Activated gamma-delta T cell treated with anti-CD3 and anti-CD28 coated beads, Interleukin-2, amount 50 U/mL, for 16 hours (primary cell): Measurements from ENCODE around the gene SMIM36.
"Not testable (repeated sequence)": the region's sequence is repeated elsewhere in the genome, so short reads cannot be mapped to it uniquely, and the experiment has no call there.

Source experiments
- DNase-seq: peaks from one replicate; pipeline ENCODE4 v3.0.0-alpha.2; 2020; ENCODE audit warnings: low read depth

Gene SMIM36

DNA sequence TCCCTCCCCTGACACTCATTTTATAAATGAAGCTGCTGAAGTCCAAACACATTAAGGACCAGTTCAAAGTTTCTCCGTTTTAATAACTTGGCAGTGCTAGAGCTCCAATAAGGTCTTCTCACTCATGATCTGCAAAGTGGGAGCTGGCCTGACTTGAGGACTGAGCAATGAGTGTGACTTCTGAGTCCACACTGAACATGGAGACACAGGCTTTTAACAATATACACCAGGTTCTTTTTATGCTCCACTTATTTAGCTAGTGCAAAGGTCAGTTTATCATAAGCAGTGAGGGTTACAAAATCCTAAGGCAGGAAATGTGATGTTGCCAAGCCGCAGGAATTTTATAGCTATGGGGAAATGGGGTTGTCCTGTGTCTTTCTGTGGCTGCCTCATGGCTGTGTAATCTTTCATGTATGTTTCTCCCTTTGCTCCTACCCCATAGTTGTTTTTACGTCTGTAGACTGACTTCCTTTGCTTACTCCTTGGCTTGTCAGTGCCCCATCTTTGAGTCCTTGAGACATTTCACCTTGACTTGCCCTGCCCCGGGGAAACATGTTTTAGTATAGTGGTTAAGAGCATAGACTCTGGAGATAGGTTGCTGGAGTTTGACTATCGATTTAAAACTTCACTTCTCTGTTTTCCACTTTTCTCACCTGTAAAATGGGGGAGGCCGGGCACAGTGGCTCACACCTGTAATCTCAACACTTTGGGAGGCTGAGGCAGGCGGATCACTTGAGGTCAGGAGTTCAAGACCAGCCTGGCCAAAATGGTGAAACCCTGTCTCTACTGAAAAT, 77.4 kb downstream of the SMIM36 start:
- no peak for DNase-seq

DNA sequence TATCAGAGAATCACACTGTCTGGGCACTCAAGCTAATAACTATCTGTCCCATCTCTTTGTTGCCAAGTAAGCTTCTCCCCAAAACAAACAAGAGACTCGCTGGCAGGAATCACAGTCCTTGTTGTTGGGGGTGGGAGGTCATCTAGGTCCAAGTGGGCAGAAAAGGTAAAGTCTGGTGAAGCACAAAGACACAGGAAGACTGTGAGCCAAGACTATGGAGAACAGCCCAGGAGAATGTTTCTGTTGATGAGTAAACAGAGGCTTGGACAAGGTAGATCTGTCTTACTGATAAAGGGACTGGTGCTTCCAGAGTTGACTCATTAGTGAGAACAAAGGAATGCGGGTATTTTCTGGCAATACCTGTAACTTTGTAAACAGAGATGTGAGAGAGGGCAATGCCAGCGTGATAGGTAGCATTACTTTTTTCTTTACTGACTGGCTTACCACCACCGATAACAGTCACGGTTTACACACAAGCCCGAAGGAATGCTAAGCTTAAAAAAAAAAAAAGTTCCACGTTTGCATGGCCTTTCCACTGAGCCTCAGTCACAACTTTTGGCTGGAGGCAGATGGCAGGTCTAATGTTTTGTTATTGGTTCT, 78.1 kb downstream of the SMIM36 start:
- no peak for DNase-seq

GRCh38 chr17:55432358-55433028, 78.8 kb downstream of the SMIM36 start:
- no peak for DNase-seq

- DNase-seq: not testable (repeated sequence)
Observed at GRCh38 chr17:55431914-55432313, 79.3 kb downstream of the SMIM36 start.

DNA sequence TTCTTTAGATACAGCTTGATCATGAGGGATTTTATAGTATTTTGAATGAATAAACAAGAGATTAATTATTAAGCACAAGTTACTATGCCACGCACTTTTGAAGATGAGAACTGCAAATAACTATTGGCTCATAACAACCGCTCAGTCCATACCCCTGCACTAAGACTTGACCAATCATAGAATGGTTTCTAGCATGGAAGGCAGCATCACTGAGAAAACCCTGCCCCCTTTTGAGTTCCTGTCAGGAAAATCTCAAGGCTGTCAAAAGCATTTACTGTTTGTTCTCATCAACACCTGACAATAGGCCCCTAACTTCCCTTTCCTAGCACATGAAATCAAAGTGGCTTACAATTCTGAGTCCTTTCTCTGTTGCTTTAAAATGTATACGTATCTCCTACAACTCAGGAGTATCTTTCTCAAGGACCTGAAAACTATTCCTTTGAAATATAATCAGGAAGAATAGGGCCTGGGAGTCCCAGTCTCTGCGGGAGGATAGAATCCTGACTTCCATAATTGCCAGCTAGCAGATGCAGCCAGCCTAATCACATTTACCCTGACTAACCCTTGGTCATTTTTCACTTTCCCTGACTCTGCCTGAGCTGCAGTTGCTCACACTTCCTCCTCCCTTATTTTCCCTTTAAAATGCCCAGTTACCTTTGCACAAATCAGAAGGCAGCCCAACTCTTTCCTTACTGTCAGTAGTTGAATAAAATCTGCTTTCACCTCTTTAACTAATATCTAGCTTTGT, 80.5 kb downstream of the SMIM36 start:
- DNase-seq: no peak

GRCh38 chr17:55427587-55427882, 83.7 kb downstream of the SMIM36 start:
- no peak for DNase-seq

GRCh38 chr17:55426851-55427586, 84.2 kb downstream of the SMIM36 start:
- DNase-seq: no peak

DNA sequence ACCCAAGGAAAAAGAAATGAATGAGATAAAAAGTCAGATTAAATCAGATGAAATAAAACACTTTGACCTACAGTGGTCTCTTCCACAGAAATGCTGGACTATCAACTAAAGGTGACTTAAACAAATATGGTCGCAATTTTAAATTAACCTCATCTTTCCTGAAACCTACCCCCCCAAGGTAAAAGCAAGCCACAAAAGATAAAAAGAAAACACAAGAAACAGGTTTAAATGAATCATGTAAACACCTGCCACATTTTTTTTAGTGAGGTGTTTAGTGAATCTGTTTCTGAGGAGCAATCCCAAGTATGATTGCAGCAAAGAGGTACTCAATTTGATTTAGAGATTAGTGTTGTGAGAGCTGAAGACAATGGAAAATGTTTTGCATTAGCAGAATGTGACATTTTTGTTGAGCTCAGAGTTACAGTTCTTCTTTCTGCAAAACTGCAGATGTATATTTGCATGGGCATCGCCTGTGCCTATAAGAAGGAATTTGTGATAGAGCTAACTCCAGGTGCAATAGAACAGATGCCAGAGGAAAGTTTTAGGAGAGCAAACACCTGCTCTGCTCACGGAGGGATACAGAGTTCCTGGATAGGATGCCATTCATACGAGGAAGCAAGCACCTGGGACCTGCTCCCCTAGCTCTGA, 86.2 kb downstream of the SMIM36 start:
- DNase-seq: no peak

DNA sequence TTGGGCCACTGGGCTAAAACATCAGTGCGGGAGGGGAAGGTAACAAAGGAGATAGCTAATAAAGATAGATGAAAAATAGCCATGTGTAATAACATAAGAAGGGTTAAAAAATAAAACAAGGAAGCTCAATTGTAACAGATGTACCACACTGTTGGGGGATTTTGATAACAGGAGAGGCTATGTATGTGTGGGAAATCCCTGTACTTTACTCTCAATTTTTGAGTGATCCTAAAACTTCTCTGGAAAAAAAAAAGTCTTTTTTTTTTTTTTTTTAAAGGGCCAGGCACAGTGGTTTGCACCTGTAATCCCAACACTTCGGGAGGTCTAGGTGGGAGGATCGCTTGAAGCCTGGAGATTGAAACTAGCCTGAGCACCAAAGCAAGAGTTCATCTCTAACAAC, 87.7 kb downstream of the SMIM36 start:
- DNase-seq: no peak

DNA sequence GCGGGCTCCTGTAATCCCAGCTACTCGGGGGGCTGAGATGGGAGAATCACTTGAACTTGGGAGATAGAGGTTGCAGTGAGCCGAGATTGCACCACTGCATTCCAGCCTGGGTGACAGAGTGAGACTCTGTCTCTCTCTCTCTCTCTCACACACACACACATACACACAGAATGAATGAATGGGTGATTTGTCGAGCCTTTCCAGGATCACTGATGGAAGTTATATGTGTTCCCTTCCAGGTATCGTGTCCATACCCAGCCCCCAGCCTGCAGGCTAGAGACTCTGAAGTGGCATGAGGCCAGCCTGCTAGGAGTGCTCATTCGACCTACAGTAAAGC, 88.5 kb downstream of the SMIM36 start:
- not testable (repeated sequence) for DNase-seq

GRCh38 chr17:55421179-55421934, 89.9 kb downstream of the SMIM36 start, which contains the start of gene MMD:
Gene MMD, minus strand, starts transcription at chr17:55421835. Its CDS starts 140 bp downstream, at chr17:55421695.
- no peak for DNase-seq

GRCh38 chr17:55420776-55421178, 90.5 kb downstream of the SMIM36 start:
- peak; percentile 26 for DNase-seq

DNA sequence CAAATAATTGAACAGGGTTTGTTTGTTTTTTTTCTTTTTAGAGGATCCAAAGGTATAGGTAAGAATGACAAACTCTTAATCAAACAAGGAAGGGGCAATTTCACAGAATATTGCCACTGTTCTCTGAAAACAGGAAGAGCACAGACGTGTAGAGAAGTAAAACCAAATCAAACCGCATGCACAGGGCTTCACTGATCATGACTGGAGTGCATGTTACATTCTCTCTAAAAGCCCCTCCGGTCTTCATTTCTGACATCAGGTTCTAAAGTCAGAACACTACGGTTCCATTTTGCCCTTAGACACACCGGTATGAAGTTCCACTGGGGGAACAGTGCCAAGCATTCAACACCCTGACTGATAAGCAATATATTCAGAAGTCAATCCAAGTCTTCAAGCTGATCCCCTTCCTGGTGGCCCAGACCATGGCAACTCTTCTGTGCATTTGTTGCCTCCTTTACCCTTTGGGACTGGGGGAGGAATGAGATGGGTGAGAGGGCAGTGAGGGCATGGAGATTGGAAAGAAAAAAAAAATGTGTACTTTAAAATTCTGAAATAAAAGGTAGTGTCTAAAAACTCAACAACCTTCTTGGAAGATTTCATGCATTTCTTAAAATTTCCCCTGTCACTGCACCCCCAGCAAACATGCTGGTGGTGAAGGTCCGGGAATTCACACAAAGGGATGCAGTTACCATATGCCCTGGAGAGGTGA, 91.0 kb downstream of the SMIM36 start:
- peak; percentile 17 for DNase-seq

- DNase-seq: no peak
Observed at GRCh38 chr17:55418369-55419268, 92.6 kb downstream of the SMIM36 start.

DNA sequence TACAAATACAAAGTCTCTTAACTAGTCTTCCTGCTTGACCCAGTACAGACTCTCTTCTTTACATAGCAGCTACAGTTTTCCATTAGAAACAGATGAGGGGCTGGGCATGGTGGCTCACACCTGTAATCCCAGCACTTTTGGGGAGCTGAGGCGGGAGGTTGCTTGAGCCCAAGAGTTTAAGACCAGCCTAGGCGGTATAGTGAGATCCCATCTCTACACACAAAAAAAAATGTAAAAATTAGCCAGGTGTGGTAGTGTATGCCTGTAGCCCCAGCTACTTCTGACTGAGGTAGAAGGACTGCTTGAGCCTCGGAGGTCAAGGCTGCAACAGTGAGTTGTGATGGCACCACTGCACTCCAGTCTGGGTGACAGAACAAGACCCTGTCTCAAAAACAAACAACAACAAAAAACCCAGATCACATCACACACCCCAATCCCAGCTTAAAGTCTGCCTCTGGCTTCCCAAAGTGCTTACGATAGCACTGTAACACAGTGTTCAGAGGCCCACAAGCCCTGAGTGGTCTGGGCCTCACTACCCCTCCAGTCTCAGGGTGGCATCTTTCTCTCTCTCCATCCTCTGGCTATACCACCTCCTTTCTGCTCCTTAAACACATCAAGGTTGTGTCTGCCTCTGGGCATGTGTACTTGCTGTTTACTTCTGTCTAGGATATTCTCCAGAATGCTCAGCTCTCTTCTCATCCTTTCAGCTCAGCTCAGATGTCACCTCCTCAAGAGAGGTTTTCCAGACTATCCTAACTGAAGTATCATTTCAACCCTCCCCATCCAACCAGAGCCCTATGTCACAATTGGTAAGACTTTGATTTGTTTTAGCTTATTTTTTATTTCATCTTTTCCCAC, 93.6 kb downstream of the SMIM36 start:
- no peak for DNase-seq

DNA sequence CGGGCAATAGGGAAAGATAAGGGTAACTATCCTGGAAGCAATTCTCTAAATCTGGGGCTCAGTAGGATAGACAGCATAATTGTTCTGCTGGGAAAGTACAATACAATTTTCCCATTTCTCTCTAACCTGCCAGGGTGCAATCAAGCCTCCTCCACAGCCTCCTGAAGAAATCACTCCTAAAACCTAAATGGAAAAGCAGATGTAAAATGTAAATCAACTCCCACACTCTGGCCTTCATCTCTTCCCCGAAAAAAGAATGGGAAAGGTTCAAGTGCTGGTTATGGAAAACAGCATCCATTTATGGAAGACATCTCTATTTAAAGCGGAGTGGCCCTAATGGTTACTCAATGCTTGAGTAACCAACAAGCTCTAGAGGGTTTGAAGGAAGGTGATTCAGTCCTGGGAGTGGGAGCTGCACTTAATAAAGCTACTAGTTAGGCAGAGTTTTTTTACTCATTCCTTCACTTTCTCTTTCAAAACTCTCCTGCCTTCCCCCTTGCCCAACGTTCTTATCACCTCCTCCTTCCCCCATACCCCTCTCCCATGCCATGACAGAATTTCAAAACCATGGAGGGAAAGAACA, 94.7 kb downstream of the SMIM36 start:
- DNase-seq: no peak

DNA sequence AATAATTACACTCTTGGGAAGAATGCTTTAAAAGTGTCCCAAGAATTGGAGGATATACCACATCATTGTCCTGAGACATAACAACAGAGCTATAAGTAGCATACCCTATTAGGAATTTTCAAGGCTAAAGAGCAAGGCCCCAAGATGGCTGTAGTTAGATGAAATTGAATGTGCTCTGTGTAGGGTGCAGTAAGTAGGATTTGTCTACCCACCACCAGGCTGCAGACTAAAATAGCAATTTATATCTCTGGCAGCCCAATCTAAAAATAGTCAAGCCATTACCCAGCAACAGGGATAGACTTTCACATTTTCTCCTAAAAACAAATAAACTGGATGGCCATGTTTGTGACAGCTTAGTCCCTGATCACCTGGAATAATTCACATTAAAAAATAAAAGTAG, 95.3 kb downstream of the SMIM36 start:
- DNase-seq: no peak

GRCh38 chr17:55414983-55415382, 96.3 kb downstream of the SMIM36 start:
- no peak for DNase-seq
